NB4 (cell line): ENCODE data around the gene UNC5C.

Experiments used
- DNase-seq: peaks from one replicate; pipeline ENCODE4 v3.0.0; 2010; ENCODE audit warnings: low read depth
- H3K4me3 ChIP-seq: one replicate; pipeline ENCODE4 v1.5.1; 2011; ENCODE audit warnings: mild to moderate bottlenecking, low read depth, low read length, moderate library complexity
- MYC ChIP-seq: IDR thresholded peaks from 2 replicates; pipeline ENCODE4 v1.6.1; 2011; ENCODE audit warnings: low read depth, low read length
- POLR2A ChIP-seq: IDR thresholded peaks from 2 replicates; pipeline ENCODE4 v1.6.1; 2011; ENCODE audit warnings: mild to moderate bottlenecking; ENCODE audit not compliant: insufficient read length; ENCODE audit errors: extremely low read depth
- TF ChIP-seq, protein P1 (sequence below): IDR thresholded peaks from 2 replicates; pipeline ENCODE4 v1.6.1; 2011; ENCODE audit warnings: low read depth, low read length
- TF ChIP-seq, protein P2 (sequence below): IDR thresholded peaks from one replicate; pipeline ENCODE4 v1.5.1; 2012; ENCODE audit warnings: low read depth, low read length

Gene UNC5C

DNA sequence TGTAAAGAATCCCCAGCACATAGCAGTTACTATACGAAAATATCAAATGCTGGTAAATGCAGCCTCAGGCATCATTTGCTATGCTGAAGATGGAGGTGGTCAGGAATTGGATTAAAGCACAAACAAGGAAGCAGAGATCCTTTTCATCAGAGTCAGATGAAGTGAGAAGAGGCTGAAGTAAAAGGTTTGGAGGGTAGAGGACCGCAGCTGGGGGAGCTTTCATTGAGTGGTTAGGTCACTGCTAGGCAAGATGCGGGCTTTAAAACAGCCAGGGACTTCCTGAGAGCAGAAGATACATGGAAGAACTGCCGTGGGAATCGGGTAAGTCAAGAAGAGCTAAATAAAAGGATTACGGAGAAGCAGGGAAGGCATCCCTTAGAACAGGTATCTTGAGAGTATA, 351.4 kb downstream of the UNC5C start:
- TF ChIP-seq MYC (no peak), POLR2A (no peak)
- TF ChIP-seq, protein P1, sequence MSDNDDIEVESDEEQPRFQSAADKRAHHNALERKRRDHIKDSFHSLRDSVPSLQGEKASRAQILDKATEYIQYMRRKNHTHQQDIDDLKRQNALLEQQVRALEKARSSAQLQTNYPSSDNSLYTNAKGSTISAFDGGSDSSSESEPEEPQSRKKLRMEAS: no peak
- TF ChIP-seq, protein P2, sequence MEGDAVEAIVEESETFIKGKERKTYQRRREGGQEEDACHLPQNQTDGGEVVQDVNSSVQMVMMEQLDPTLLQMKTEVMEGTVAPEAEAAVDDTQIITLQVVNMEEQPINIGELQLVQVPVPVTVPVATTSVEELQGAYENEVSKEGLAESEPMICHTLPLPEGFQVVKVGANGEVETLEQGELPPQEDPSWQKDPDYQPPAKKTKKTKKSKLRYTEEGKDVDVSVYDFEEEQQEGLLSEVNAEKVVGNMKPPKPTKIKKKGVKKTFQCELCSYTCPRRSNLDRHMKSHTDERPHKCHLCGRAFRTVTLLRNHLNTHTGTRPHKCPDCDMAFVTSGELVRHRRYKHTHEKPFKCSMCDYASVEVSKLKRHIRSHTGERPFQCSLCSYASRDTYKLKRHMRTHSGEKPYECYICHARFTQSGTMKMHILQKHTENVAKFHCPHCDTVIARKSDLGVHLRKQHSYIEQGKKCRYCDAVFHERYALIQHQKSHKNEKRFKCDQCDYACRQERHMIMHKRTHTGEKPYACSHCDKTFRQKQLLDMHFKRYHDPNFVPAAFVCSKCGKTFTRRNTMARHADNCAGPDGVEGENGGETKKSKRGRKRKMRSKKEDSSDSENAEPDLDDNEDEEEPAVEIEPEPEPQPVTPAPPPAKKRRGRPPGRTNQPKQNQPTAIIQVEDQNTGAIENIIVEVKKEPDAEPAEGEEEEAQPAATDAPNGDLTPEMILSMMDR: no peak
- DNase-seq: no peak
- no peak overlapping the region for H3K4me3 ChIP-seq

DNA sequence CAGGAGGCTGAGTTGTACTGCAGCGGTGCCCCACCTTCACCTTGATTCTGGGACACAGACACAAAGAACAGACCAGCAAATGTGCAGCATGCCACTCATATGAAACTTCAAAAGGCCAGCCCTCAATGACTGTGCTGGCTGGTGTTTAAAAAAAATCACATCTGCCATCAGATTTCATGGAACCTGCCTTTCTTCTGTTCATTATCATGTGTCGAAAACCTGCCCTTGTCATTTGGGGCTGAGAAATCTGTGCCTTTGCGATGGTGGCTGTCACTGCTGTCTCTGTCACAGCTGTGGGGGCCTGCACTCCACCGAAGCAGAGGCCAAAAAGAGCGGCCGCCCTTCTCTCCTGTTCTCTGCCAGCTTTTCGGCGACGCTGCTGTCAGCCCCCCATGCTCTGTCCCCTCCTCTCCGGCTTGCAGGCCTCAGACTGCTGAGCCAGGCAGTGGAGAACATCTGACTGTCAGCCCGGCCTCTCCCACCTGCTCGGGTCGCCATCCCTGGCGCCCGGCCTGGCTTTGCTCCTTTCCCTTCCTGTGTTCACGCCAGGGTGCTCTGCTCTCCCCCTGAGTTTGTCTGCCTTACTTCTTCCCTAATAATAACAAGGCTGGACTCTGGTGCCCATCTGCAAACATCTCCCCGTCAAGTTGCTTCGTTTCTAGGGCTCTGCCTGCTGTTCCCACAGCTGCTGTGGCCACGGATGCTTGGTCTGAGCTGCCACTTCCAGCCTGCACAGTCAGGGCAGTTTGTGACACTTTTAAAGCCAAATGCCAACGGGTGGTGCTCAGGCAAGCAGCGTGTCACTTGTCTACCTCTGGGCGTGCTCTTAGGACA, 355.2 kb downstream of the UNC5C start:
- no peak for DNase-seq
- H3K4me3 ChIP-seq: no peak overlapping the region
- TF ChIP-seq POLR2A (no peak), MYC (no peak)
- TF ChIP-seq, protein P2: no peak
- TF ChIP-seq, protein P1: no peak

DNA sequence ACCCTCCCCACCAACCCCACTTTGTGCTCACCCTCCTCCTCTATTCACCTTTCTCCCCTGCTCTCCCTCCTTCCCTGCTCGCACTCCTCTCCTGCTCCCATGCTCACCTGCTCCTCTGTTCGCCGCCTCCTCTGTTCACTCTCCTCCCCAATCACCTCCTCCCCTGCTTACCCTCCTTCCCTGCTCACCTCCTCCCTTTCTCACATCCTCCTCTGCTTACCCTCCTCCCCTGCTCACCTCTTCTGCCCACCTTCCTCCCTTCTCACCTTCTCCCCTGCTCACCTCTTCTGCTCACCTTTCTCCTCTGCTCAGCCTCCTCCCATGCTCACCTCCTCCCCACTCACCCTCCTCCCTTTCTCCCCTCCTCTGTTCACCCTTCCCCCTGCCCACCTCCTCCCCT, 357.2 kb downstream of the UNC5C start:
- no peak for DNase-seq
- no peak overlapping the region for H3K4me3 ChIP-seq
- TF ChIP-seq, protein P1: no peak
- no peak for TF ChIP-seq MYC
- TF ChIP-seq POLR2A: no peak

DNA sequence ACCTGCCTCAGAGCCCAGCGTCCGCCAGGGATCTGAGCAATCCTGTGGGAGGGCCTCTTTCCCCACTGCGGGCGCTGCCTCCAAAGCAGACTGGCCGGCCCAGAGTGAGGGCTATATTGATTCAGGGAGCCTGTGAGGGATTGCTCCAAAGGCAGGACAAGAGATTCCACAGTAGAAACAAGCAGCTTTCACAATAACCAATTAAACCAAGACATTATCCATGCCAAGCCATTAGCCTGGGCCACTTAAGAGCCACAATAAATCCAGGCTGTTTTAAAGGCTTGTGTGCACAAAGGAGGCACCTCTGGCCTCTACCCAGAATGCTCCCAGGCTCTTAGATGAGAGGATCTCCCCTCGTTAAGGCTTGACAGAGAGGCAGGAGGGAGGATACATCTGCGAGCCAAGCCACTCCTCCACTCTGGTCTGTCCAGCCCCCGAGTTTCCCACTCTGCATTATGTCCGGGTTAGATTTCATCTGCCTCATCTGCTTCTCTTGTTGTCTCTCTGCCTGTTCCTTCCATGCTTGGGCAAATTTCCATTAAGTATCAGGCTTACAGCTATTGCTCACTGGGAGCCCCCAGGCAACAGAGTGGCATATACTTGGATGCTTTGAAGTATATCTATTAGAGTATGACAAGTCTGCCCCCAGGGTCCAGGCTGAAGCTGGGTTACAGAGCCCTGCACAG, 357.9 kb downstream of the UNC5C start:
- no peak for DNase-seq
- H3K4me3 ChIP-seq: no peak overlapping the region
- TF ChIP-seq POLR2A (no peak), MYC (no peak)
- TF ChIP-seq, protein P2: no peak
- TF ChIP-seq, protein P1: no peak

DNA sequence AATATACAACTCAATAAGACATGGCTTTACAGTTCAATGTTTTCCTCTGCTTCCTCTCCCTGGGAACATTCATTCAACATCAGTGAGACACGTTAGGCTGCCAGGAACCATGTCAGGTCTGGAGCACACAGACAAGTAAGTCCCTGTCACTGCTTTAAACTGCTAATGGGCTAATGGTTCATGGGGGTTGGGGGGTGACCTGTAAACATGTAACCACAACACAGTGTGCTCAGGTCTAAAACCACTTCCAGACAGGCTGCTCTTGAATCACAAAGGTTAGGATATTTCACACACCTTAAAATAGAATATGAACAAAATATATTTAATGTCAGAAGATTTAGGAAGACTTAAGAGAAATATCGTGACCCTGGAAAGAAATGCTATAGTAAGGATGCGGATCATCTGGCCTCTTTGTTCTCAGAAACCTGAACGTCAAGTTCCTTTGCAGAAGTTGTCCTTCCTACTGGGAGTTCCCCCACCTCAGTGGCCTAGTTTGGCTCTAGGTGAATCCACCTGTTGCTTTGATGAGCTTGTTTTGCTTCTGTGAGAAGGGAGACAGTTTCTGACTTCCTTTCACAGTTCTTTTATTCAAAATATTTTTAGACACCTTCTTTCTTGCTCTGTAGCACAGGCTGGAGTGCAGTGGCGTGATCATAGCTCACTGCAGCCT, 359.9 kb downstream of the UNC5C start:
- TF ChIP-seq MYC (no peak), POLR2A (no peak)
- TF ChIP-seq, protein P2: no peak
- TF ChIP-seq, protein P1: no peak
- H3K4me3 ChIP-seq: no peak overlapping the region
- DNase-seq: no peak

DNA sequence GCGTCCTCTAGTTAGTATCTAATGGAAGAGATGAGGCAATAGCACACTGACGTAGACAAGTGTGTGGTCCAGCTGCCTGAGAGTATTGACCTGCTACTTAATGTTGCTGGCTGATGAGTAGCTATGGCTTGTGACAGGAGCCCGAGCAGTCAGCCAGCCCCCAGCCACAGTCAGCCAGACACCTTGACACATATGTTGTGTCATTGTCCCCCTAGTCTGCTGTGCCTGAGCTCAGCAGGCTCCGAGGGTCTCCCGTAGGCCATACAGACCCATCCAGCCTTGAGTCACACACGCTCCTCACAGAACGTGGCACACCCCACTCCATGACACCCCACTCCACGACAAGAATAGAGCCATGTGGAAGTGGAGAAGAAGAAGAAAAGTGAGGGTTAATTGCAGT, 362.1 kb downstream of the UNC5C start:
- no peak for DNase-seq
- TF ChIP-seq, protein P1: no peak
- no peak for TF ChIP-seq POLR2A
- TF ChIP-seq MYC: no peak
- TF ChIP-seq, protein P2: no peak
- H3K4me3 ChIP-seq: no peak overlapping the region
